Effector memory CD8-positive, alpha-beta T cell (primary cell): ENCODE results near the gene CCNY.
"Not testable (repeated sequence)": the region's sequence is repeated elsewhere in the genome, so short reads cannot be mapped to it uniquely, and the experiment has no call there.

Experiments used
- ATAC-seq: fragments of 150-1000 bp; cut with Tn5 transposase; replicated peaks from 2 replicates; pipeline ENCODE4 v1.10.0; 2021; ENCODE audit warnings: mild to moderate bottlenecking, moderate library complexity
- DNase-seq, 3 experiments: peaks; one replicate each; pipeline ENCODE4 v3.0.0; 2021
- H3K27ac Mint-ChIP-seq, 2 donors: one replicate each; pipeline ENCODE4 v1.8.0; 2022; ENCODE audit warnings: mild to moderate bottlenecking in 2 of 2, mixed read lengths in 2 of 2, moderate library complexity in 2 of 2
- H3K27me3 Mint-ChIP-seq, 2 donors: one replicate each; pipeline ENCODE4 v1.8.0; 2022; ENCODE audit warnings: mixed read lengths in 2 of 2
- H3K36me3 Mint-ChIP-seq: one replicate; pipeline ENCODE4 v1.8.0; 2022; ENCODE audit warnings: mild to moderate bottlenecking, moderate library complexity, mixed read lengths; ENCODE audit not compliant: insufficient read depth
- H3K4me1 Mint-ChIP-seq, 2 donors: one replicate each; pipeline ENCODE4 v1.8.0; 2022; ENCODE audit warnings: low read depth in 2 of 2, mixed read lengths in 2 of 2
- H3K4me3 Mint-ChIP-seq, 2 donors: one replicate each; pipeline ENCODE4 v1.8.0; 2022; ENCODE audit warnings: mild to moderate bottlenecking in 2 of 2, mixed read lengths in 2 of 2, moderate library complexity in 2 of 2
- H3K9me3 Mint-ChIP-seq, 2 donors: one replicate each; pipeline ENCODE4 v1.8.0; 2022; ENCODE audit warnings: mixed read lengths in 2 of 2

Gene CCNY

DNA sequence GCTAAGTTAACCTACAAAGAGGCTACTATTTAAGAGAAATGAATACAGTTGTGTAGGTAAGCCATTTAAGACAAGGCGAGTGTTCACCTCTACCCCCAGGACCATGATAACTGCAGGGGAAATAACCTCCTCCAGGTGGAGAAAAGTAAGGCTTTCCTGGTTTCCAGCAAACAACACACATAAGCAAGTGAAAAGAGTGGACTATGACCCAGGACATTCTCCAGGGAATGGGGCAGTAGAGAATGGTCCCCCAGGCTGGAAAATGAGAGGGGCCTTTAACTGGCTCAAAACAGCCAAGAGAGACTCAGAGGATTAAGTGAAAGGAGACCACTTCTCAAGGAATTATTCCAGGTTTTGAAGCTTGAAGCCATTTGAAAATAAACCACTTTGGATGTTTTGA is 167.8 kb downstream of the CCNY start:
- Mint-ChIP-seq H3K4me1 (peaks cover 24 to 31% of the 10 kb centered on the region in 2 donors), H3K36me3 (peaks cover 10% of the 10 kb centered on the region), H3K27me3 (no peaks in the 10 kb centered on the region), H3K9me3 (no peaks in the 10 kb centered on the region), H3K27ac (peak overlapping the region in 1 of 2 donors; percentile 26), H3K4me3 (no peak overlapping the region)
- no peak for DNase-seq
- ATAC-seq = no peak

DNA sequence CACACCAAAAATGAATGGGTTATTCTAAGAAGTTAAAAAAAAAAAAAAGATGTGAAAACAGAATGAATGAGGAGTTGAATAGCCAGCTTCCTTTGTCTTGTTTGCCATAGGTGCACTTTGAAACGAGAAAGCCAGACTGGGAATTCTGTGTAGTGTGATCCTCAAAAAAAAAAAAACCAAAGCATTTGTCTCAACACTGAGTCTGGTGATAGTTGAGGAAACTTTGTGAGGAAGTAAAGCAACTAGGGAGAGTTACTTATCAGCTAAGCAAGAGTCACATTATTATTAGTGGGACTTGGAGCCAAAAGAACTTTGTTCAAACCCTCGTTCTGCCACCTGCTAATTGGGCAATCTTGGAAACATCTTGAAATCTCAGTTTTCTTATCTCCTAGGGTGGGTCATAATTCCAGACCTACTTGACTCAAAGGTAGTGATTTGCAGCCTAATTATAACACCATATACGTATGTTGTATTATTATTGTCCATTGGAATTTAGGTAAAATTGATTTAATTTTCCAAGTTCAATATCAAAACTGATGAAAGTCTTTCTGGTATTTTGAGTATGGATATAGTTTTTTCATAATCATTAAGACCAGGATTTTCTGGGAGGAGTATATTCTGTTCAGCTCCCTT is 169.0 kb downstream of the CCNY start:
- H3K27ac Mint-ChIP-seq = peak overlapping the region in 1 of 2 donors; percentile 77
- H3K36me3 Mint-ChIP-seq = peaks cover 10% of the 10 kb centered on the region
- no peak for DNase-seq
- ATAC-seq = no peak
- no peak overlapping the region for H3K4me3 Mint-ChIP-seq
- H3K9me3 Mint-ChIP-seq = no peaks in the 10 kb centered on the region
- H3K4me1 Mint-ChIP-seq = peaks cover 24 to 28% of the 10 kb centered on the region in 2 donors
- H3K27me3 Mint-ChIP-seq = no peaks in the 10 kb centered on the region

DNA sequence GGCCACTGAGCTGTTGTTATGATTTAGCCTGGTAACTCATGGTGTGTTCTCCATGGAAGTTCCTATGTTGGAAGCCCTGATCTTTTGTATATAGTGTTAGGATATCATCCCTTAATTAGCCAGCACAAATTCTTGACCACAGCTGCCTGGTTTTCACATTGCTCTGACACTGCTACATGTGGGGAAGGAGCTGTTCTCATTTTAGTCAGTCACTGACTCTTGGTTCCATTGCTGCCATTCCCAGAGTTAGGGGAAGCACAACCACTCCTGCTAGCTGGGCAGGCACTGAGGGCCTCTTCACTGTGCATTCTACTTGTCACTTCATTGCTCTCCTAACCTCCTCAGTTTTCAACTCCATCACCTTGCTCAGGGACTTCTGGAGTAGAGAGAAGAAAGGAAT is 170.4 kb downstream of the CCNY start:
- H3K4me3 Mint-ChIP-seq = no peak overlapping the region
- H3K27ac Mint-ChIP-seq = no peak overlapping the region
- ATAC-seq = no peak
- peaks cover 28 to 35% of the 10 kb centered on the region in 2 donors for H3K4me1 Mint-ChIP-seq
- H3K36me3 Mint-ChIP-seq = peaks cover 2% of the 10 kb centered on the region
- no peak for DNase-seq
- H3K27me3 Mint-ChIP-seq = no peaks in the 10 kb centered on the region
- H3K9me3 Mint-ChIP-seq = no peaks in the 10 kb centered on the region

DNA sequence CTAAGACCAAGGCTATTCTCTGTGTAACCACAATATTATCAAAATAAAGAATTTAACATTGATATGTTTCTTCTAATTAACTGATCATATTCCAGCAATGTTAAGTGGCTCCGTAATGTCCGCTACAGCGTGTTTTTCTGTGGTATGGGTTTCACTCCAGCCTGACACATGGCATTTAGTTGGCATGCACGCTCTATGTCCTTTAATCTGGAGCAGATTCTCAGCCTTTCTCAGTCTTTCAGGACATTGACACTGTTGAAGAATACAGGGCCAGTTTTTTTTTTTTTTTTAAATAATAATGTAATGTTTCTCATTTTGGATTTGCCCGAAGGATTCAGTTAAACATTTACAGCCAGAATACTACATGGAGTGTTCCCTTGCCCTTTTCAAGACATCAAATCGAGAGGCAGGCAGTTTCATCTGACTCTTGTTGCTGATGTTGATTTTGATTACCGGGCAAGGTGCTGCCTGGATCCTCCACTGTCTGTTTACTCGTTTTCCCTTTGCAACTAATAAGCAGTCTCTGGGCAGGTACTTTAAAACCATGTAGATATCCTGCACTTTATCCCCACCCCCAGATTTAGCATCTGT is 171.3 kb downstream of the CCNY start:
- no peaks in the 10 kb centered on the region for H3K27me3 Mint-ChIP-seq

DNA sequence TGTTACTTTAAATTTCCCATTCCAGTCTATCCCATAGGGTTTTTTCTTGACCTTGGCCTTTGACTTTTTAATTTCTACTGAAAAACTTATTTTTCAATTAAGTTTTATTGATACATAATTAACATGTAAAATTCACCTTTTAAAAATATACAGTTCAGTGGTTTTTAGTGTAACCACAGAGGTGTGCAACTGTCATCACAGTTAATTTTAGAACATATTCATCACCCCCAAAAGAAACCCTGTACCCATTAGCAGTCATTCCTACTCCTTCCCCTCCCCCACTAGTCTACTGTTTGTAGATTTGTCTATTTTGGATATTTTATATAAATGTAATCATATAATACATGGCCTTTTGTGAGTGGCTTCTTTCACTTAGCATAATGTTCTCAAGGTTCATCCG is 172.3 kb downstream of the CCNY start:
- Mint-ChIP-seq H3K4me1 (peaks cover 33 to 51% of the 10 kb centered on the region in 2 donors), H3K27ac (peak overlapping the region in 1 of 2 donors; percentile 15), H3K9me3 (no peaks in the 10 kb centered on the region), H3K4me3 (no peak overlapping the region), H3K36me3 (no peaks in the 10 kb centered on the region), H3K27me3 (no peaks in the 10 kb centered on the region)
- DNase-seq (no peak), ATAC-seq (no peak)

More for the DNA sequence above, 171.3 kb downstream of the CCNY start:
- DNase-seq = no peak
- no peak overlapping the region for H3K4me3 Mint-ChIP-seq
- peak overlapping the region; percentile 13 to 15 for H3K27ac Mint-ChIP-seq
- H3K9me3 Mint-ChIP-seq = no peaks in the 10 kb centered on the region
- H3K36me3 Mint-ChIP-seq = peaks cover 2% of the 10 kb centered on the region
- no peak for ATAC-seq
- peaks cover 31 to 43% of the 10 kb centered on the region in 2 donors for H3K4me1 Mint-ChIP-seq

DNA sequence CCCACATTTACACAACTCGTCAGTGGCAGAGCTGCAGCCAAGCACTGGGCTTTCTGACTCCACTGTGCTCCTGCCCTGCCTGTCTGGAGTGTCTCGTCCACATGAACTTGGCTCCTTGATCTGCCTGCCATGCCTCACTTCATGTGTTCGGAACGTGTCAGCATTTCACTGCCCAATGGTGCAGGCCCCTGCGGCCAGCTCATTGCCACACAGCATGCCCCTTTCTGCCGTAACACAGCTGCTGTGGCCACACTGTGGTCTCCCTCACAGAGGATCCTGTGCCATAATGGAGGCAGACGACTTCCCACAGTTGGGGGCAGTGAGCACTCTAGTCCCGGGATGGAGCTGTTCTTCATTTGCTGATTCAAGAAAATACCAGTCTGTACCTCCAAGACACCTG is 174.6 kb downstream of the CCNY start:
- ATAC-seq (no peak), DNase-seq (no peak)
- Mint-ChIP-seq H3K4me1 (peaks cover 33 to 60% of the 10 kb centered on the region in 2 donors), H3K27me3 (no peaks in the 10 kb centered on the region), H3K9me3 (no peaks in the 10 kb centered on the region), H3K36me3 (no peaks in the 10 kb centered on the region), H3K4me3 (no peak overlapping the region), H3K27ac (peak overlapping the region in 1 of 2 donors; percentile 25)

DNA sequence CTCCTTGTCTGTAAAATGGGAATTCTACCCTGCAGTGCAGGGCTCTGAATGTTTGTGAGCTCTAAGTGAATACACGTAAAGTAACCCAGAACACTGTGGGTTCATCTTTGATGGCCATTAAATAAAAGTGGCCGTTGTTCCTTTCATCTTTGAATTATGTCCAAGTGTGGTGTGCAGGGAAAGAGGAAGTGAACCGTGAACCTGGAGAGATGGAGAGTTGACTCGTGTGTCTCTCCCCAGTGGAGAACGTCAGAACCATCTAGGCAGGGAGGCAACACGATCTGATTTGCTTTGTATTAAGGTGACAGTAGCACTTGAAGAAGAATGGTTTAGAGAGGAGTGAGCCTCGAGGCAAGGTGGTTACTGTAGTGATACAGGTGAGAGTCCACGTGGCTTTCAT is 175.3 kb downstream of the CCNY start:
- H3K4me1 Mint-ChIP-seq = peaks cover 32 to 59% of the 10 kb centered on the region in 2 donors
- ATAC-seq (no peak), DNase-seq (no peak)
- H3K9me3 Mint-ChIP-seq = no peaks in the 10 kb centered on the region
- H3K27me3 Mint-ChIP-seq = no peaks in the 10 kb centered on the region
- H3K36me3 Mint-ChIP-seq = no peaks in the 10 kb centered on the region
- peak overlapping the region in 1 of 2 donors; percentile 25 for H3K27ac Mint-ChIP-seq
- no peak overlapping the region for H3K4me3 Mint-ChIP-seq

DNA sequence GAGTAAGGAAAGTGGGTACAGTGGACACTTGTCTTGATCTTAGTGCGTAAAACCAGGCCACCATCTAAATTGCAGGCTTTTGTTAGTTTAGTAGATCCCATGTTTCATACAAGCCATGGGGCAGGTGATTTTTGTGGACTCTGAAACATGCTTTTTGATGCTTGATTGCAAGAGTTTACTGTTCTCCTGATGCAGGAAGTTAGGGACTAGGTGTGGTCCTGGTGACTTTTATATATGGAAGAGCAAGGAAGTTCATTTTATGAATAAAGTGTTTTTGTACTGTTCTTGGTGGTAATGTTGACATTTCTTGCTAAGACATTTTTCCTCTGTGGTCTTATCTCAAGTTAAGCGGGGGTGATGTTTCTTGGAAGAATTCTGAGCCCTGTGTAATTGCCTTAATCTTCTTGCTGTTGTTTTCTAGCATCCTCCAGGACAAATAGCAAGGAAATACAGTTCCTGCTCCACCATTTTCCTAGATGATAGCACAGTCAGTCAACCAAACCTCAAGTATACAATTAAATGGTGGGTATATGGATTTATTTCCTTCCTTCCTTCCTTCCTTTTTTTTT is 179.9 kb downstream of the CCNY start:
- no peak overlapping the region for H3K4me3 Mint-ChIP-seq

DNA sequence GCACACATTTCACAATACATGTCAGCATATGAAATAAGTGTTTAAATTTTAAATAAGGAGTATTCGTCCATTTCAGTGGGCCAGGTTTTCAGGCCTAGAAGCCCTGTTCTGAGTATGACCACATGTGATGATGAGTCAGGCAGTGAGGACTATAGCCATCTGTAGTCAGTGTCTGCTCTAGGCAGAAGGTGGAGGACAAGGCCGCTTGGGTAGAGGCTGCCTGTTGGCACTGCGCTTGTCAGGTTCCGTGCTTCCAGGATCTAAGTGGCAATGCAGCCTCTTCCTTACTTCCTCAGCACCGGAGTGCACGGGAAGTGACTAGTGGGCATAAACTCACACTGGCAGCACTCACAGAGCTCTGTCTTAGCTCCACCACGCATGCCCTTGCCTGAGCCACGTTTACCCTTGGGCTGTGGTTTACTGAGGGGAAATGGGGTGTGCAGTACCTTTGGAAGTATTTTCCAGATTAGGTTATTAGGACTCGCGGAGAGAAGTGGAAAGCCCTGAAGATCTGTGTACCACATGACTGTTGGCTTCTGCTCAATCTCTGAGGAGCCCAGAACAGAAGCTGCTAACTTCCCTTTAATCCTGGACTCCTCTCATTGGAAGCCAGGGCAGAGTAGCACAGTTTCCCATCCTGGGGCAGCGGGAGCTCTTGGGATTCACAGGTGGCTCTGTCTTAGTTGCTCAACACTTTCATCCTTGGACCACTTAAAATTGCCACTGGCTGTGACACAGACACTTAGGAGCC is 181.3 kb downstream of the CCNY start:
- no peaks in the 10 kb centered on the region for H3K9me3 Mint-ChIP-seq
- no peaks in the 10 kb centered on the region for H3K27me3 Mint-ChIP-seq
- peak overlapping the region in 1 of 2 donors; percentile 79 for H3K27ac Mint-ChIP-seq
- H3K4me1 Mint-ChIP-seq = peaks cover 8 to 46% of the 10 kb centered on the region in 2 donors
- peaks cover 3% of the 10 kb centered on the region for H3K36me3 Mint-ChIP-seq
- DNase-seq = no peak
- H3K4me3 Mint-ChIP-seq = no peak overlapping the region
- ATAC-seq = no peak

More for the DNA sequence above, 179.9 kb downstream of the CCNY start:
- H3K27ac Mint-ChIP-seq = no peak overlapping the region
- H3K27me3 Mint-ChIP-seq = no peaks in the 10 kb centered on the region
- H3K9me3 Mint-ChIP-seq = no peaks in the 10 kb centered on the region
- H3K36me3 Mint-ChIP-seq = peaks cover 3% of the 10 kb centered on the region
- ATAC-seq (no peak), DNase-seq (no peak)
- H3K4me1 Mint-ChIP-seq = peaks cover 19 to 49% of the 10 kb centered on the region in 2 donors

DNA sequence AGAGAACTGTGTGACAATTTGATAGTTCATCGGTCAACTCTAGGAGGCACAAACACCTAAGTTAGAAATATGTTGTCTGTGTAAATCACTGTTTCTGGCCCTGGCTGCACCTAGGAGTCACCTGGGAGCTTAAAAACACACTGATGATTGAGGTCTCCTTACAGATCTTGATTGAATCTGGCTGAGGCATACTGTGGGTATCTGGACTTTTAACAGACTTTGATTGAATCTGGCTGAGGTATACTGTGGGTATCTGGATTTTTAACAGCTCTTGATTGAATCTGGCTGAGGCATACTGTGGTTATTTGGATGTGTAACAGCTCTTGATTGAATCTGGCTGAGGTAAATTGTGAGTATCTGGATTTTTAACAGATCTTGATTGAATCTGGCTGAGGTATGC is 181.9 kb downstream of the CCNY start:
- H3K4me3 Mint-ChIP-seq, H3K27me3 Mint-ChIP-seq, H3K9me3 Mint-ChIP-seq, H3K36me3 Mint-ChIP-seq, DNase-seq, ATAC-seq: not testable (repeated sequence)
- Mint-ChIP-seq H3K27ac (peak overlapping the region in 1 of 2 donors; percentile 79), H3K4me1 (peaks cover 8 to 43% of the 10 kb centered on the region in 2 donors)

DNA sequence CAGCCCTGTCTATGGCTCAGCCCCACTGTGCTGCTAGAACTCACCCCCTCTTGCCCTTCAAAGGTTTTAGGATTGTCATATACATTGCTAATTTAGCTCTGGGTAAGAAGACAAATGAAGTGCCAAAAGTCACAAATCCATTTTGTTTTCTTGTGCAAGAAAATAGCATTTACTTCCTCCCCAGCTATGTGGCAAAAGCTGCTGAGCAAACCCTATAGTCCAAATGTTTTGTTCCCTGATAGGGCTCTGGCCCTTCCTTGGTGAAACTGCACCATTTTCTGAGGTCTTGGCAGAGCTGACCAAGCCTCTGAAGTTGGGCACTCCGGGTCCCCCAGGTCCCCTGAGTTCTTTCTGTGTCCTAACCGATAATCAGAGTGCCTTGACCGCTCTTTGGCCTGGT is 184.7 kb downstream of the CCNY start:
- ATAC-seq (no peak), DNase-seq (no peak)
- no peaks in the 10 kb centered on the region for H3K9me3 Mint-ChIP-seq
- H3K4me1 Mint-ChIP-seq = peaks cover 2 to 21% of the 10 kb centered on the region in 2 donors
- peaks cover 3% of the 10 kb centered on the region for H3K36me3 Mint-ChIP-seq
- no peak overlapping the region for H3K4me3 Mint-ChIP-seq
- no peaks in the 10 kb centered on the region for H3K27me3 Mint-ChIP-seq
- no peak overlapping the region for H3K27ac Mint-ChIP-seq

DNA sequence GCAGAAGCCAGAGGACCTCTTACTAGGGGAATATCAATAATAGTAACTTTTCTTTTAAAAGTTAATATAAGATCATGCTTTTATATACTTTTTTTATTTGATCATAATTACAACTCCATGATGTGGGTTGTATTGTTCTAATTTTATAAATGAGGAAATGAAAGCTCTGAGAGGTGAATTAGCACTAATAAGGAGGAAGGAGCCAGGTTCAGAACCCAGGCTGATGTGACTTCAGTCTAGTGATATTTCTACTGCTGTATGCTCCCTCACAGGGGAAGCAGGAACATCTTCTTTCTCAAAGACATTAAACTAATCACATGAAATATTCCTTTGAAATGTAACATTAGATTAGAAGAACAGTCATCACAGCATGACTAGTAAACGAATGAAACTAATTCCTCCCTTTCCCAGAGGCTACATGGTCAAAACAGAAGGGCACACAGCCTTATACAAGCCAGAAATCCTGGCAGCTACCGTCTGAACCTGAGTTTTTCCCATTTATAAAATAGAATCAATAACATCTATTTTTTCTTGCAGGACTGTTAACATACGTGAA is 187.4 kb downstream of the CCNY start:
- no peak for ATAC-seq
- Mint-ChIP-seq H3K4me3 (no peak overlapping the region), H3K36me3 (no peaks in the 10 kb centered on the region), H3K9me3 (no peaks in the 10 kb centered on the region), H3K27me3 (no peaks in the 10 kb centered on the region), H3K27ac (no peak overlapping the region), H3K4me1 (peaks cover 0 to 10% of the 10 kb centered on the region in 2 donors)
- DNase-seq = no peak

DNA sequence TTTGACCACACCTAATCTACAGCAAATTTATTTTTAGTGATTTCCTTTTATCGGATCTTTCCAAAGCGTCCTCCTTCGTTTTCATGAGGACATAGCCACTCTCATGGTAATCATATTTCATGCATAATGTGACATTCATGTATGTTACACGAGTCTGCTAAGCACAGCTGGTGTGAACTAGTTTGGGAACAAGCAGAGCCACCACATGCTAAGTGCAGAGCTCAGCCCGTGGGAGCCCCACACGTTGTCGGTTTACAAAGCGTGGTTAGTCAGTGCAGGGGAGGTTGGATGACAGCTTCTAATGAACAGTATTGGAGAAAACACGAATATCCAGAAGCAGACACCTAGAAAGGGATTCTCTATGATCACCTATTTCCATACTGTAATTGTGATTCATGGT is 190.4 kb downstream of the CCNY start:
- no peaks in the 10 kb centered on the region for H3K27me3 Mint-ChIP-seq
- peaks cover 0 to 7% of the 10 kb centered on the region in 2 donors for H3K4me1 Mint-ChIP-seq
- peak overlapping the region in 1 of 2 donors; percentile 72 for H3K27ac Mint-ChIP-seq
- ATAC-seq = no peak
- no peak overlapping the region for H3K4me3 Mint-ChIP-seq
- peaks cover 24% of the 10 kb centered on the region for H3K36me3 Mint-ChIP-seq
- DNase-seq = no peak
- H3K9me3 Mint-ChIP-seq = no peaks in the 10 kb centered on the region
